Neural crest cell (in vitro differentiated cells): ENCODE data around the gene APOA5. TPM values are rescaled to one million over a fixed set of nuclear protein-coding genes. Genes with fewer than 3 reads are reported as not detected.

ENCODE experiments used
- DNase-seq: peaks from one replicate; pipeline ENCODE4 v3.0.0; 2021; ENCODE audit warnings: low read depth, mixed read lengths, low spot score
- H3K27ac Mint-ChIP-seq: one replicate; pipeline ENCODE4 v1.8.0; 2021; ENCODE audit warnings: mild to moderate bottlenecking, mixed read lengths; ENCODE audit not compliant: unreplicated experiment
- H3K27me3 Mint-ChIP-seq: 2 replicates; pipeline ENCODE4 v1.8.0; 2021; ENCODE audit warnings: low read depth, mild to moderate bottlenecking, mixed read lengths
- H3K36me3 Mint-ChIP-seq: 2 replicates; pipeline ENCODE4 v1.8.0; 2021; ENCODE audit warnings: low read depth, mild to moderate bottlenecking, mixed read lengths
- H3K4me1 Mint-ChIP-seq: 2 replicates; pipeline ENCODE4 v1.8.0; 2021; ENCODE audit warnings: mixed read lengths
- H3K4me3 Mint-ChIP-seq: one replicate; pipeline ENCODE4 v1.8.0; 2021; ENCODE audit warnings: mild to moderate bottlenecking, mixed read lengths
- H3K9me3 Mint-ChIP-seq: 2 replicates; pipeline ENCODE4 v1.8.0; 2021; ENCODE audit warnings: mixed read lengths
- CTCF ChIP-seq: fragments of 200-600 bp; sonication (generic); conservative IDR thresholded peaks from 2 replicates; pipeline ENCODE4 v1.5.0; 2021; ENCODE audit warnings: antibody characterized with exemption, mild to moderate bottlenecking
- total RNA-seq: library from RNA; stranded (reverse); gene quantifications from 2 replicates; pipeline ENCODE4 v1.2.1, GENCODE V29; 2021

Gene APOA5
- total RNA-seq, 1 donor from 2014 or later: not detected

GRCh38 chr11:116828632-116829524 is 37.2 kb upstream of the APOA5 start:
- TF ChIP-seq CTCF: no peak
- Mint-ChIP-seq H3K4me1 (no peaks in the 10 kb centered on the region), H3K36me3 (no peaks in the 10 kb centered on the region), H3K9me3 (no peaks in the 10 kb centered on the region), H3K27me3 (no peaks in the 10 kb centered on the region), H3K27ac (no peak overlapping the region), H3K4me3 (no peak overlapping the region)
- no peak for DNase-seq

- Mint-ChIP-seq H3K4me3 (no peak overlapping the region), H3K27me3 (no peaks in the 10 kb centered on the region), H3K9me3 (no peaks in the 10 kb centered on the region), H3K4me1 (no peaks in the 10 kb centered on the region), H3K36me3 (no peaks in the 10 kb centered on the region), H3K27ac (no peak overlapping the region)
- DNase-seq: no peak
- TF ChIP-seq CTCF: no peak
Observed at GRCh38 chr11:116827461-116827860, 35.8 kb upstream of the APOA5 start.

GRCh38 chr11:116826751-116827431 is 35.2 kb upstream of the APOA5 start:
- DNase-seq: no peak
- H3K9me3 Mint-ChIP-seq: no peaks in the 10 kb centered on the region
- H3K4me1 Mint-ChIP-seq: no peaks in the 10 kb centered on the region
- no peaks in the 10 kb centered on the region for H3K36me3 Mint-ChIP-seq
- TF ChIP-seq CTCF: no peak
- no peaks in the 10 kb centered on the region for H3K27me3 Mint-ChIP-seq
- H3K27ac Mint-ChIP-seq: no peak overlapping the region
- H3K4me3 Mint-ChIP-seq: no peak overlapping the region

- Mint-ChIP-seq H3K27me3 (no peaks in the 10 kb centered on the region), H3K9me3 (no peaks in the 10 kb centered on the region), H3K4me1 (no peaks in the 10 kb centered on the region), H3K27ac (peak overlapping the region; percentile 38), H3K4me3 (no peak overlapping the region), H3K36me3 (no peaks in the 10 kb centered on the region)
- DNase-seq: no peak
- TF ChIP-seq CTCF: no peak
Observed at GRCh38 chr11:116825854-116826750, 34.4 kb upstream of the APOA5 start.

GRCh38 chr11:116825434-116825833 is 33.8 kb upstream of the APOA5 start:
- H3K9me3 Mint-ChIP-seq: no peaks in the 10 kb centered on the region
- H3K27me3 Mint-ChIP-seq: no peaks in the 10 kb centered on the region
- no peaks in the 10 kb centered on the region for H3K36me3 Mint-ChIP-seq
- no peaks in the 10 kb centered on the region for H3K4me1 Mint-ChIP-seq
- no peak overlapping the region for H3K27ac Mint-ChIP-seq
- no peak for TF ChIP-seq CTCF
- no peak for DNase-seq
- H3K4me3 Mint-ChIP-seq: no peak overlapping the region
